Measurements from ENCODE around the gene ILF2.
A peak's percentile ranks its signal among the peaks of the same experiment; 100 is the strongest.
"Not testable (repeated sequence)": the region's sequence is repeated elsewhere in the genome, so short reads cannot be mapped to it uniquely, and the experiment has no call there.

The ILF2 gene

DNA sequence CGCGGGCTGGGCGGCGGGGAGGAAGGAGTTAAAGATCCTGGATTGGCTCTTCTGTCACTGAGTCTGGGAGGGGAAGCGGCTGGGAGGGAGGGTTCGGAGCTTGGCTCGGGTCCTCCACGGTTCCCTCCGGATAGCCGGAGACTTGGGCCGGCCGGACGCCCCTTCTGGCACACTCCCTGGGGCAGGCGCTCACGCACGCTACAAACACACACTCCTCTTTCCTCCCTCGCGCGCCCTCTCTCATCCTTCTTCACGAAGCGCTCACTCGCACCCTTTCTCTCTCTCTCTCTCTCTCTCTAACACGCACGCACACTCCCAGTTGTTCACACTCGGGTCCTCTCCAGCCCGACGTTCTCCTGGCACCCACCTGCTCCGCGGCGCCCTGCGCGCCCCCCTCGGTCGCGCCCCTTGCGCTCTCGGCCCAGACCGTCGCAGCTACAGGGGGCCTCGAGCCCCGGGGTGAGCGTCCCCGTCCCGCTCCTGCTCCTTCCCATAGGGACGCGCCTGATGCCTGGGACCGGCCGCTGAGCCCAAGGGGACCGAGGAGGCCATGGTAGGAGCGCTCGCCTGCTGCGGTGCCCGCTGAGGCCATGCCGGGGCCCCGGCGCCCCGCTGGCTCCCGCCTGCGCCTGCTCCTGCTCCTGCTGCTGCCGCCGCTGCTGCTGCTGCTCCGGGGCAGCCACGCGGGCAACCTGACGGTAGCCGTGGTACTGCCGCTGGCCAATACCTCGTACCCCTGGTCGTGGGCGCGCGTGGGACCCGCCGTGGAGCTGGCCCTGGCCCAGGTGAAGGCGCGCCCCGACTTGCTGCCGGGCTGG, 7.9 kb upstream of the ILF2 start, which contains the start of gene NPR1:
NPR1 (plus strand) TSS at position 170 of the 818 bp plus-strand sequence; CDS start at position 591, 421 bp downstream.
- peak; percentile 61 for DNase-seq

DNA sequence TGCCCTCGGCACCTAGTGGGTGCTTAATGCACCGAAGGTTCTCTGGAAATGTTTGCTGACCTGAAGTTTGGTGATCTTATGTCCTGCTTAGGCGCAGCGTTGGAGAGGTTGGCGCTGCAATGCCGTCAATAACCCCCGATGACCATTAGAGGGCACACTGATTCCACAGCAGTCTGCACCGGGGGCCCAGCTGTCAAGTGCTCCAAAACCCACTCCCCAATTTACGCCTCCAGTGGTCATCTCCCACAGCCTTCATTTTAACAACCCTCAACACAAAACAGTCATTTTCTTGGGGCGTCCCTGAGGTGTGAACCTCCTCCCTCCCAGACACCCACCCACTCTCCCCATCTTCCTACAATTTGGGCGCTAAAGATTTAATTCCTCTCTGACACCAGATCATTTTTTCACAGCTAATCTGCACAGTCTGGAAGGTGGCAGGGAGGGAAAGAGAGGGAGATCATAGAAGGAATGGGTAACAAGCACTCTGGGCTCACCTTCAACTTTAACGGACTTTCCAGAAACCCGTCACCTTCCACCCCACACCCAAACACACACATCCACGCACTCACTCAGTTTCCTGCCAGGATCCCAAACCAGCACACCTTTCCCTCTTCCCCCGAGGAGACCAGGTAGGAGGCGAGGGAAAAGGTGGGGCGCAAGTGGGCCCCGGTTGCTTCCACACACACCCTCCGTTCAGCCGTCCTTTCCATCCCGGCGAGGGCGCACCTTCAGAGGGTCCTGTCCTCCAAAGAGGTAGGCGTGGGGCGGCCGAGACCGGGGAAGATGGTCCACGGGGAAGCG, 7.1 kb upstream of the ILF2 start:
- DNase-seq: peak; percentile 76

DNA sequence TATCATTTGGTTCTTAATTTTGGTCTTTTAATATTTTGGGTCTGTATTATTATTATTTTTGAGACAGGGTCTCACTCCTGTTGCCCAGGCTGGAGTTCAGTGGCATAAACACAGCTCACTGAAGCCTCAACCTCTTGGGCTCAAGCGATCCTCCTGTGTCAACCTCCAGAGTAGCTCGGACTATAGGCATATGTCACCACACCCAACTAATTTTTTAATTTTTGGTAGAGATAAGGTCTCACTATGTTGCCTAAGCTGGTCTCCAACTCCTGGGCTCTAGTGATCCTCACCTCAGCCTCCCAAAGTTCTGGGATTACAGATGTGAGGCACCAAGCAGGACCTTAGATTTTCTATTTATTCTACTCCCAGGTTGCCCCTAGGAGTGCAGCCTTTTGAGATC, 2.7 kb upstream of the ILF2 start:
- no peak for DNase-seq

DNA sequence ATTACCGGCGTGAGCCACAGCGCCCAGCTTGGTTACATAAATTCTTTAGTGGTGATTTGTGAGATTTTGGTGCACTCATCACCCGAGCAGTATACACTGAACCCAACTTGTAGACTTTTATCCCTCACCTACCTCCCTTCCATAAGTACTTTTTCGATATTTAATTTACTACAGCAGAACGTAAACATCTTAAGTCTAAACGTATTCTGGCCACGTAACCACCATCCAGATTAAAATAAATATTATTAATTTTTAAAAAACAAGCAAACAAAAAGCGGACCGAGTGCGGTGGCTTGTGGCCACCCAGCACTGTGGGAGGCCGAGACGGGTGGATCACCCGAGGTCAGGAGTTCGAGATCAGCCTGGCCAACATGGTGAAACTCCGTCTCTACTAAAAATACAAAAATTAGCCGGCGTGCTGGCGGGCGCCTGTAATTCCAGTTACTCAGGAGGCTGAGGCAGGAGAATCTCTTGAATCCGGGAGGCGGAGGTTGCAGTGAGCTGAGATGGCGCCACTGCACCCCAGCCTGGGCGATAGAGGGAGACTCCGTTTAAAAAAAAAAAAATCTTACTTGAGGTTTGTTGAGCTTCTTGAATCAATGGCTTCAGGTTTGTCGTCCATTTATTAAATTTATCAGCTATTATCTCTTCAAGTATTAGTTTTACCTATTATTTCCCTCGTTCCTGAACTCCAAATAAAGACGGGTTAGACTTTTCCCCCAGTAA, 998 bp upstream of the ILF2 start:
- peak; percentile 67 for DNase-seq

DNA sequence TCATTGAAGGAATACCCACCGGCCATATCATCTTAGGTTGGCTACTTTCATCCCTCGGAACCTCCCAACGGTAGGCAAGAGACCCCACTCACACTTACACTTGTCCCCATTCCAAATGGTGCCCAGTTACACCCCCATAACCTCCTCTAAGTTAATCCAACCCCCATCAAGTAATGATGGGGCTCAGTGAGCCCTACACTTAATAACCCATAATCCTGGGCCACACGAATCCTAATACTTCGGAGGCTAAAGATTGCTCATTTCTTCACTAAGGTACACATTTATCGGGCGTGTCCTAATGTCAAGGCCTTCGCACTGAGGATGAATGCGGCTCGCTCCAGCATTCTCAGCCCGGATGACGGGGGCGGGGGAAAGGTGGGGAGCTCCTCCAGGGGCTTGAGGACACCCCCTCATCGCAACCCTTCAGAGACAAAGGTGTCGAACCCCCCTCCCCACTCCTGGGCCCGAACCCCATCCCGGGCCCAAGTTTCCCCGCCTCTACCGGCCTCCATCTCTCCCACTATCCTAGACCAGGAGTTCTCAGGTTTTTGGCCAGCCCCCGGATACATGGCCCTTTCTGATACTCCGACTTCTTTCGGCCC, 435 bp downstream of the ILF2 start:
- DNase-seq: no peak

DNA sequence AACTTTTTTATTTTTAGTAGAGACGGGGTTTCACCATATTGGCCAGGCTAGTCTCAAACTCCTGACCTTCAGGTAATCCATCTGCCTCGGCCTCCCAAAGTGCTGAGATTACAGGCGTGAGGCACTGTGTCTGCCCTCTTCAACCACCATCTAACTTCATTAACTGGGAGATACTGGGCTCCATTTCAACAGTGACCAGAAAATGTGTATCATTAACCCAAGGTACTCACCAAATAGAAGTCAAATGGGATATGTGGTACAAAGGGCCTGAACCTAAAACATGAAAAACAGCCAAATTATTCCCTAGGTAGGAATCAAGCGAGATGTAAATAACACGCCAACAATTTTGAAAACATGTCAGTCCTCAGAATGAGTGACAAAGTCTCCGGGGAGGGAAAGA, 1.2 kb downstream of the ILF2 start:
- DNase-seq: no peak

DNA sequence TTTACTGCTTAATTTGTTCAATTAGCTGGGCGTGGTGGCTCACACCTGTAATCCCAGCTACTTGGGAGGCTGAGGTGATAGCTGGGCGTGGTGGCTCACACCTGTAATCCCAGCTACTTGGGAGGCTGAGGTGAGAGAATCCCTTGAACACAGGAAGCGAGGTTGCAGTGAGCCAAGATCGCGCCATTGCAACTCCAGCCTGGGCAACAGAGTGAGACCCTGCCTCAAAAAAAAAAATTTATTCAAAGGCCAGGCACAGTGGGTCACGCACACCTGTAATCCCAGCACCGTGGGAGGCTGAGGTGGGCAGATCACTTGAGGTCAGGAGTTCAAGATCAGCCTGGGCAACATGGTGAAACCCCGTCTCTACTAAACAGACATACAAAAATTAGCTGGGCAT, 2.1 kb downstream of the ILF2 start:
- DNase-seq: not testable (repeated sequence)

DNA sequence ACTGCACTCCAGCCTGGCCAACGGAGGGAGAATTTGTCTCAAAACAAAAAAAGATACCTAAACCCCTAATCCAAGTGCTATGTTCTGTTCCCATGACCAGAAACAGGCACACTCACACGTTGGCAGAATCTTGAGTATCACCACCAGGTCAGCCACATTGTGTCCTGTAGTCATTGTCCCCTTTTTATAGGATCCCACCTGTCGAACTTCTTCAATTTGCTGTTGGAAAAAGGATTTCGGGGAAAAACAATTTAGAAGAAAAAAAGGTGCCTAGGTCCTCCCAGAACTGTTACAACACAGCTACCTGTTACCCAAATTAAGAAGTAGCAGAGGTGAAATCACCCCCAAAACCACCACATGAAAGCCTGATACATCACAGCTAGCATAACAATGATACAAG, 3.4 kb downstream of the ILF2 start:
- DNase-seq: no peak

DNA sequence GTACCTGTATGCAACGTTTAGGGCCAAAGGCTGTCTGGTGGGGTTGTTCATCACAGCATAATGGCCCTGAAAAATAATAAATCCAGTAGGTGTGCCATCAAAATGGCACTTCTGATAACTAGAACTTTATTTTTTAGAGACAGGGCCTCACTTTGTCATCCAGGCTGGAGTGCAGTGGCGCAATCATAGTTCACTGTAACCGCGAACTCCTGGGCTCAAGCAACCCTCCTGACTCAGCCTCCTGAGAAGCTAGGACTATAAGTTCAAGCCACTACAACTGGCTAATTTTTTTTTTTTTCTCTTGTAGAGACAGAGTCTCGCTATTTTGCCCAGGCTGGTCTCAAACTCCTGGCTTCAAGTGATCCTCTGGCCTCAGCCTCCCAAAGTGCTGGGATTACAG, 7.6 kb downstream of the ILF2 start:
- DNase-seq: no peak

DNA sequence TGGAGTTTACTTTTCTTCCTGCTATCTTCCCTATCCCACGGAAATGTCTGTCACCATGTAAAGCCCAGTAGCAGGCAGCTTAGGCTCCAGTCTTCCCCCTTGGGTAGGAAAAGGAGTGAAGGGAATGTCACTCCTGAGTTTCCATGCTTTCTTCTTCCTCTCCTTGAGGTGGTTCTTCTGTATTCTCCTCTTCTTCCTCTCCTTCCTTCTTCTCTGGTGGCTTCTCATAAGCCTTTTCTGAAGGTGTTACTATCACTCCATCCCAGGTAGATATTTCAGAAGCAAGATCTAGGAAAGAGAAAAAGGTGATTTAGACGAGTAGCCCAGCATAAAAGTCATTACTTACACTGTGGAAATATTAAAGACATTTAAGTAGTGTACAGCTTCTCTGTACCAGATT, 8.5 kb downstream of the ILF2 start:
- DNase-seq: no peak

DNA sequence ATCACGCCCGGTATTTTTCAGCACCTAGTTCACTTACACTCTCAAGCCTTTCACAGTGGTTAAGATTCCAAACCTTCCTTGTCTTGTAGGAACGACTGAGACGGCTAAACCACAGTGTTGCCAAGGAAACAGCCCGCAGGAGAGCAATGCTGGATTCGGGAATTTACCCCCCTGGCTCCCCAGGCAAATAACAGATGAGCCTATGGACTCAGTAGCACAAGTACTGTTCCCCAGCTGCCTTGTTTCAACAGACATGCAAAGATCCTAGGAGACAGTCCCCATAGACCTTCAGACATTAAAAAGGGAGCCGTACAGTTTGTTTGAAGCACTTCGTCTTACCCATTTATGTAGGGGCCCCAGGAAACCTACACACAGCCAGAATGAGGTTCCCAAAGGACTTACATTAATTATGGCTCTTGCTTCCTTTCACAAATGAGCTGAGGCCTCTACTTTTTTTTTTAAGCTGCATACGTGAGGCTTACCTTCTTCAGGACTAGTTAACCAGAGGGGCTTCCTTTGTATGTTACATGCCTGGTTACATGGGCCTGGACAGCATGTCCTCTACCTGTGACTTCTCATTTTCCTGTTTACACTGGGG, 9.6 kb downstream of the ILF2 start:
- DNase-seq: no peak

DNA sequence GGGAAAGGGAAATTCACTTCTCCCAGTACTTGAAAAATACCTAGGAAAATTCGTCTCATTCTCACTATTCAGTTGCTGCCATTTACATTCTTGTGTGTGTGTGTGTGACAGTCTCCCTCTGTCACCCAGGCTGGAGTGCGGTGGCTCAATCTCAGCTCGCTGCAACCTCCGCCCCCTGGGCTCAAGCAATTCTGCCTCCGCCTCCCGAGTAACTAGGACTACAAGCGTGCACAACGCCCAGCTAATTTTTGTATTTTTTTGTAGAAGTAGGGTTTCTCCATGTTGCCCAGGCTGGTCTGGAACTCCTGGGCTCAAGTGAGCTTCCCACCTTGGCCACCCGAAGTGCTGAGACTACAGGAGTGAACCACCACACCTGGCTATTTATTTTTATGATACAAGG, 11.1 kb downstream of the ILF2 start:
- no peak for DNase-seq

DNA sequence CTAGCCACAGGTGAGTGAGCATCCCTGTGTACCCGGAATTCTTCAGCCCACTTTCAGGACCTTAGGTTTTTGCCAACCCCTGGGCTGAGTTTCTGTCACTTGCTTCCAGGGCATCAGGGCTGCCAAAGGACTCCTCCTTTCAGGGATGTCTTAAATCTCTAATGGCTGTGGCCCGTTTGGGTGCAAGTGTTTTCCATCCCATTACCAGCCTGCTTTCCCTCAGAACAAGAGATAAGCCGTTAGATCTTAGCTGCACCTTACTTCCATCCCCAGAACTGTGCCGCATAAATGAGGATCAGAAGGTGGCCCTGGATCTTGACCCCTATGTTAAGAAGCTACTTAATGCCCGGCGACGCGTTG, 11.6 kb downstream of the ILF2 start:
- DNase-seq: no peak

DNA sequence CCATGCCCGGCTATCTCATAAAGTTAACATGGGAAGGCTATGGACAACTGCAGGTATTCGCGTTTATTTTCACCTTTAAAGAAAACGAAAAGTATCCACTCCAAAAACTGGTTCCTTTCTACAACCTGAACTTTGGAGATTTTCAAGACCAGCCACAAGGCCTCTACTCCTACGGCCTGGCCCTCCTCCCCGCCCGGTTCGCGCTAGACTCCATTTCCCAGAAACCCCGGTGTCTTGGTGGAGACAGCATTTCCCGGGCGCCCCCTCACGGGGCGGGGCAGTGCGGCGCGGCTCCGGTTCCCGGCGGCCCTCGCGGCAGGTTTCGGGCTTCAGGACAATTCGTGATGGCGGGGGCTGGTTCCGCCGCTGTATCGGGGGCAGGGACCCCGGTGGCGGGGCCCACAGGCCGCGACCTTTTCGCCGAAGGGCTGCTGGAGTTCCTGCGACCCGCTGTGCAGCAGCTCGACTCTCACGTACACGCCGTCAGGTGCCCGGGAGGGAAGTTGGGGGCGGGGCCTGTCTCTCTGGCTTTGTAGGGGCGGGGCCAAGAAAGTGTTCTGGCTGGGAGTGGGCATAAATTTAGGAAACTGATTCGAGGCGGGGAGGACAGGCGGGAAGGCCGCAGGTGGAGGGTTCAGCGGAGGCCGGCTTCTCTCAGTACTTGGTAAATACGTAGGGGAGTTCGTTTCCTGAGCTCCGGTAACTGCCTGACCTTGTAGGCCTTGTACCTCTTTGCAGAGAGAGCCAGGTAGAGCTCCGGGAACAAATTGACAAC, 12.2 kb downstream of the ILF2 start, which contains the start of gene SNAPIN:
SNAPIN (plus strand) TSS at position 304 of the 775 bp plus-strand sequence; CDS start at position 345, 41 bp downstream.
- DNase-seq: peak; percentile 97

DNA sequence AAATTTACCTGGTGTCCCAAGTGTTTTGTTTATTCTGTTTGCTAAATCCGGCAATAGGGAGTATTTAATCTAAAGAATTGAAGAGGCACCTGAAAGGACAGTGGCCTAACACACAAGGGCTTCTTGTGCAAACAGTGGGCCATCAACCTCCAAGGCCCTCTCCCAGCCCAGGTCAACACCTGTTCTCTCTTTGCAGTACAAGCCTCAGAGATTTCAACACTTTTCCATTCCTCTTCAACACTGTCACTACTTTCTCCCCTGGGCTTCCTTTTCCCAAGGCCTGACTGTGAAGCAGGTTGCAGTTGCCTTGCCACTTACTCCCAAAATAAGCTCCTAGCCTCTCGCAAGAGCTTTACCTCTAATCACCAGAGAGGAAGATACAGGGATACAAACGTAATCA, 15.5 kb downstream of the ILF2 start:
- no peak for DNase-seq

DNA sequence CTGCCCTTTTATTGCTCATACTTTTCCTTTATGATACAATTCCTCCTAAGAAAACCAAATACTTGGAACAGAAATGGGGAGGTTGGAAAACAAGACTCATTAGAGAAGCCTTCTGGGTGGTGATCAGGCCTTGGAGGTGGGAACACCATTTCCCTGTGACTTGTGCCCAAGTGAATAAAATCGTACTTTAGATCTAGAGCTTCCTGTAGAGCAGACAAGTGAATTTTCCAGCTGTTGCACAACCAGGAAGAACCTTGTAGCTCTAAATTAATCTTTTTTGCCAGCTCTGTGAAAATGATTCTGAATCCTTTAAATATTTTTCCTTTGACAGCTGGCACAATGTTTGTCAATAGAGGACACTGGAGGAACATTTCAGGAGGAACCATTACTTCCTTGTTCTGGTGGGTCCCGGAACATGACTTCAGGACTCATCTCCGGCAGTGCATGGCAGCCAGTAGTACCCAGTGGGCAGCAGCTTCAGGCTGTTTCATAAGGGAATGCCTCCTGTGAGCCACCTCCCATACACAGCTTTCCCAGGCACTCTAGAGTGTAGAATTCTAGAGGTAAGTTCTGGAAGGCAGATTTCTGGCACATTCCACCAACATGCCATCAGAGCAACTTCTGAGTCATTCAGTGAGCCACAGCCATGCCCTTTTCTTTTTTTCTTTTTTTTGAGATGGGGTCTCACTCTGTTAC, 17.8 kb downstream of the ILF2 start:
- peak; percentile 15 for DNase-seq

DNA sequence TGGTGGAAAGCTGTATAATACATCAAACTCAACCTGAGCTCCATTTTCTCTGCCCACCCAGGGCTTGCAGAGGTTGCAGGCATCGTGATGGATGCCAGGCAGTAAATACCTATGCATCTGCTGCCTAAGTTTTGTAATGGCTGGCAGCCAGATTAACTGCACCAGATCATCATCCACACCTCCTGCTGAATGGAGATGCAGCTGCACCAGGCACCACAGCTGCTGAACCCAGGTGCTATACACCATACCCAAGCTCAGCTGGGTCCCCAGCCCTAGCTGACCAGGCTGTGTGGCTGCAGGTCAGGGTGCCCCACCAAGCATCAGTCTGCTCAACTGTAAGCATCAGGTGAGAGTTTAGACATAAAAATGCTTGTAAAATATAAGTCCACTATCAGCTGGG, 19.0 kb downstream of the ILF2 start:
- DNase-seq: no peak

DNA sequence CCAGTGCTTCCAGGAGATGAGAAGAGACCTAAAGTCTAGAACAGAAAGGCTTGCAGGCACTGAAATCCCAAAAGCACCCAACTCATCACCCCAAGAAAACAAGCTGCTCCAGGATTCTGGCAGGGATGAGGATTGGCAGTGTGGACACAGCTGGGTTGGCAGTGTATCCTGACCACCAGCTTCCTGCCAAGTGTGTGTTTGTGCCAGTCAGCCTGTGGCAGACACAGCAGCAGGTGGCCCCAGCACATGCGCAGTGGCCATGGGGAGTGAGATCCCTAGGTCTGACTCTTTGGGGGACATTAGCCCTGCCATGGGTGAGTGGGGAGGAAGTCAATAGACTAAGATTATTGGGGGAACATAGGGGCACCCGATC, 20.9 kb downstream of the ILF2 start:
- no peak for DNase-seq

DNA sequence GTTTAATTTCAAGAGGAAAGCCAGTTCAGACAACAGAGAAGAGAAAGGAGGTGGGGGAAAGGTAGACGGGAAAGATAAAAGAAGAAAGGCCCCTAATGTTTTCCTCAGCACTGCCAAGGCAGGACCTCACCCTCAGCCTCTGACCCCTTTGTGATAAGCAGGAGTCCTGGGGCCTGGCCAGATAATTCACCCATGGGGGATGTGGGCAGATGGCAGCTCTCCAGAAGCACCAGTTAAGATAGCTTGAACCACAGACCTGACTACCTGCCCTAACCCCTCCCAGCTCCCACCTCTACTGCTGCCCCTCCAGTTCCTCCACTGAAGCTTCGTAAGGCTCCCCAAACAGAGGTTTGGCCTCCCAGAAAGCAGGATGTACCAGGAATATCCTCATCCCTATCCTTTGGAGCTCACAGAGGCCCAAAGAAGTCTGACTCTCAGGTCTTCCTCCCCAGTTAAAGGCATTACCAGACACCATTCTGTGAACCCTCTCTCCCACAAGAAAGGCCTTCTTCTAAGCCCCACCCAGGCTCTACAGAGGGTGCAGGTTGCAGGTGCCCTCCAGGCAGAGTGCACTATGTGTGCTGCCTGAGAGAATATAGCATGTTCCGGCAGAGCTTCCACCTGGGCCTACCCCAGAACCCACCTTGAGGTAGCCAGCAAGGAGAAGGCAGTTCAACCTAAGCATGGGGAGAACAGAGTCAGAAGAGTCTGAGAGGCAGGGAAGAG, 21.5 kb downstream of the ILF2 start:
- DNase-seq: peak; percentile 86

DNA sequence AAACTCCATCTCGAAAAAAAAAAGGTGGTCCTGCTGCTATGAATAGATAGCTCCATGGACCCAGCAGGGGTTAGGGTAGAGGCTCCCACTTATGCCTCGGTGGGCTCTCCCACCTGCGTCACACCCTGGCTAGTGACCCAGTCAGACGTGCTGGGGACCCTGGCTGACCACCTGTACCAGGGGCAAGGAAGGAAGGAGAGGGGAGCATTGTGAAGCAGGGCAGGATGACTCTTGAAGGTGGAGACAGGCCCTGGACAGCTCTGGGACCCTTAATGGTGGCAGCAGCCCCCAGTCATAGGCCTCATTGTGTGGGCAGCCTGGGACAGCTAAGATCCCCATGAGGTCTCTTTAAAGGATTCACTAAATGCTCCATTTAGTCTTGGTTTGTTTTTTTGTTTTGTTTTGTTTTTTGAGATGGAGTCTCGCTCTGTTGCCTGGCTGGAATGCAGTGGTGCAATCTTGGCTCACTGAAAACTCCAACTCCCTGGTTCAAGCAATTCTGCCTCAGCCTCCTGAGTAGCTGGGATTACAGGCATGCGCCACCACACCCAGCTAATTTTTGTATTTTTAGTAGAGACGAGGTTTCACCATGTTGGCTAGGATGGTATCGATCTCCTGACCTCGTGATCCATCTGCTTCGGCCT, 22.7 kb downstream of the ILF2 start:
- no peak for DNase-seq
